Hepatocyte (in vitro differentiated cells): ENCODE results near the gene PSMD7. TPM values are rescaled to one million over a fixed set of nuclear protein-coding genes. Genes with fewer than 3 reads are reported as not detected.

Experiments used
- DNase-seq: peaks from one replicate; pipeline ENCODE4 v3.0.0-alpha.2; 2016; ENCODE audit warnings: low spot score
- H2AFZ ChIP-seq: fragments of 200-600 bp; sonication (generic); 2 replicates; pipeline ENCODE4 v1.6.0; 2016; ENCODE audit warnings: antibody characterized with exemption, mild to moderate bottlenecking
- H3K27ac ChIP-seq: fragments of 200-600 bp; sonication (generic); 2 replicates; pipeline ENCODE4 v1.5.1; 2016; ENCODE audit warnings: mild to moderate bottlenecking
- H3K27me3 ChIP-seq: fragments of 200-600 bp; sonication (generic); 2 replicates; pipeline ENCODE4 v1.6.1; 2016
- H3K36me3 ChIP-seq: fragments of 200-600 bp; sonication (generic); replicated peaks from 2 replicates; pipeline ENCODE4 v1.5.1; 2016; ENCODE audit warnings: low read depth; ENCODE audit not compliant: insufficient read depth
- H3K4me1 ChIP-seq: fragments of 200-600 bp; sonication (generic); 2 replicates; pipeline ENCODE4 v1.5.1; 2016; ENCODE audit warnings: mild to moderate bottlenecking, moderate library complexity; ENCODE audit not compliant: insufficient read depth
- H3K4me2 ChIP-seq: fragments of 200-600 bp; sonication (generic); 2 replicates; pipeline ENCODE4 v1.6.0; 2016
- H3K4me3 ChIP-seq: fragments of 200-600 bp; sonication (generic); 2 replicates; pipeline ENCODE4 v1.5.1; 2016; ENCODE audit warnings: mild to moderate bottlenecking
- H3K79me2 ChIP-seq: fragments of 200-600 bp; sonication (generic); 2 replicates; pipeline ENCODE4 v1.6.0; 2017; ENCODE audit warnings: mild to moderate bottlenecking
- H3K9me2 ChIP-seq: fragments of 200-600 bp; sonication (generic); replicated peaks from 2 replicates; pipeline ENCODE4 v1.6.0; 2017; ENCODE audit warnings: mild to moderate bottlenecking; ENCODE audit not compliant: insufficient read depth
- H3K9me3 ChIP-seq: fragments of 200-600 bp; sonication (generic); 2 replicates; pipeline ENCODE4 v1.5.1; 2016; ENCODE audit warnings: low read depth, mild to moderate bottlenecking
- H4K20me1 ChIP-seq: fragments of 200-600 bp; sonication (generic); 2 replicates; pipeline ENCODE4 v1.6.0; 2016; ENCODE audit warnings: mild to moderate bottlenecking; ENCODE audit not compliant: insufficient read depth, poor library complexity, severe bottlenecking
- EZH2 ChIP-seq: fragments of 200-600 bp; sonication (generic); IDR thresholded peaks from 2 replicates; pipeline ENCODE4 v1.6.1; 2016; ENCODE audit warnings: antibody characterized with exemption, mild to moderate bottlenecking, borderline replicate concordance
- EZH2phosphoT487 ChIP-seq: fragments of 200-600 bp; sonication (generic); IDR thresholded peaks from one replicate; pipeline ENCODE4 v1.6.1; 2018; ENCODE audit warnings: antibody characterized with exemption, mild to moderate bottlenecking, low read depth, moderate library complexity; ENCODE audit not compliant: unreplicated experiment, severe bottlenecking
- WGBS: methylation state at CpG from one replicate; pipeline ENCODE4 v1.1.6; 2016; ENCODE audit warnings: low lambda C conversion rate; ENCODE audit errors: missing lambda C conversion rate; 5-methylcytosine and 5-hydroxymethylcytosine counted together
- polyA plus RNA-seq: library from polyadenylated mRNA; unstranded; fragments of >200 nt; fragmentation: Nextera tagmentation; extraction: Ambion mirVana; gene quantifications from 2 replicates; pipeline ENCODE4 v1.2.1, GENCODE V29; 2016
- total RNA-seq: library from RNA; depleted of rRNA; stranded (reverse); fragments of >200 nt; gene quantifications from 2 replicates; pipeline ENCODE4 v1.2.3, GENCODE V29; 2014
- TF ChIP-seq, protein P1 (sequence below): fragments of 200-600 bp; sonication (generic); IDR thresholded peaks from 2 replicates; pipeline ENCODE4 v1.5.1; 2016; ENCODE audit warnings: antibody characterized with exemption, mild to moderate bottlenecking; ENCODE audit not compliant: poor library complexity

PSMD7 gene
- total and polyA plus RNA-seq, 2 experiments from 2014 or later: 98.2 to 134 TPM

DNA sequence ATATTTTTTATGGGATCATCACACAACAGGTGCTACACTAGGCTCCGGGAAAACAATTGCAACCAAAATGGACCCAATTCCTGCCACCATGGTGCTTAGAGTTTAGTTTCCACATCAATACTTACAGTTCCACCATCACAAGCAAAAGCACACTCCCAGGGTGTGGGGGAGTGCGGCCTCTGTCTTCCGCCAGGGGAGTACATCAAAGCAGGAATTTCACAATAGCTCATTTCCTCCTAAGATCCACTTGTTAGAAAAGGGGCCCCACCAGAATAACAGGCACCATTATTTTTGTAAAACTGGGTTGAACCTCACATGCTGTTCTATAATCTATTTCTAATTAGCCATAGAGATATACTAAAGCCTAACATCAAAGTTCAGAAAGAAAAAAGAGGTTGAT, 44.3 kb upstream of the PSMD7 start:
- Histone ChIP-seq H3K4me3 (no peak overlapping the region), H4K20me1 (no peaks in the 10 kb centered on the region), H3K4me1 (no peaks in the 10 kb centered on the region), H2AFZ (no peak overlapping the region), H3K36me3 (no peaks in the 10 kb centered on the region), H3K4me2 (no peak overlapping the region), H3K9me3 (no peaks in the 10 kb centered on the region), H3K27me3 (no peaks in the 10 kb centered on the region), H3K27ac (no peak overlapping the region), H3K79me2 (no peaks in the 10 kb centered on the region), H3K9me2 (no peaks in the 10 kb centered on the region)
- TF ChIP-seq, protein P1, sequence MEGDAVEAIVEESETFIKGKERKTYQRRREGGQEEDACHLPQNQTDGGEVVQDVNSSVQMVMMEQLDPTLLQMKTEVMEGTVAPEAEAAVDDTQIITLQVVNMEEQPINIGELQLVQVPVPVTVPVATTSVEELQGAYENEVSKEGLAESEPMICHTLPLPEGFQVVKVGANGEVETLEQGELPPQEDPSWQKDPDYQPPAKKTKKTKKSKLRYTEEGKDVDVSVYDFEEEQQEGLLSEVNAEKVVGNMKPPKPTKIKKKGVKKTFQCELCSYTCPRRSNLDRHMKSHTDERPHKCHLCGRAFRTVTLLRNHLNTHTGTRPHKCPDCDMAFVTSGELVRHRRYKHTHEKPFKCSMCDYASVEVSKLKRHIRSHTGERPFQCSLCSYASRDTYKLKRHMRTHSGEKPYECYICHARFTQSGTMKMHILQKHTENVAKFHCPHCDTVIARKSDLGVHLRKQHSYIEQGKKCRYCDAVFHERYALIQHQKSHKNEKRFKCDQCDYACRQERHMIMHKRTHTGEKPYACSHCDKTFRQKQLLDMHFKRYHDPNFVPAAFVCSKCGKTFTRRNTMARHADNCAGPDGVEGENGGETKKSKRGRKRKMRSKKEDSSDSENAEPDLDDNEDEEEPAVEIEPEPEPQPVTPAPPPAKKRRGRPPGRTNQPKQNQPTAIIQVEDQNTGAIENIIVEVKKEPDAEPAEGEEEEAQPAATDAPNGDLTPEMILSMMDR: no peak
- no peak for TF ChIP-seq EZH2phosphoT487
- no peak for TF ChIP-seq EZH2
- DNase-seq: no peak
- 94% methylated on average over 3 of the region's 3 CpGs for whole genome bisulfite sequencing

DNA sequence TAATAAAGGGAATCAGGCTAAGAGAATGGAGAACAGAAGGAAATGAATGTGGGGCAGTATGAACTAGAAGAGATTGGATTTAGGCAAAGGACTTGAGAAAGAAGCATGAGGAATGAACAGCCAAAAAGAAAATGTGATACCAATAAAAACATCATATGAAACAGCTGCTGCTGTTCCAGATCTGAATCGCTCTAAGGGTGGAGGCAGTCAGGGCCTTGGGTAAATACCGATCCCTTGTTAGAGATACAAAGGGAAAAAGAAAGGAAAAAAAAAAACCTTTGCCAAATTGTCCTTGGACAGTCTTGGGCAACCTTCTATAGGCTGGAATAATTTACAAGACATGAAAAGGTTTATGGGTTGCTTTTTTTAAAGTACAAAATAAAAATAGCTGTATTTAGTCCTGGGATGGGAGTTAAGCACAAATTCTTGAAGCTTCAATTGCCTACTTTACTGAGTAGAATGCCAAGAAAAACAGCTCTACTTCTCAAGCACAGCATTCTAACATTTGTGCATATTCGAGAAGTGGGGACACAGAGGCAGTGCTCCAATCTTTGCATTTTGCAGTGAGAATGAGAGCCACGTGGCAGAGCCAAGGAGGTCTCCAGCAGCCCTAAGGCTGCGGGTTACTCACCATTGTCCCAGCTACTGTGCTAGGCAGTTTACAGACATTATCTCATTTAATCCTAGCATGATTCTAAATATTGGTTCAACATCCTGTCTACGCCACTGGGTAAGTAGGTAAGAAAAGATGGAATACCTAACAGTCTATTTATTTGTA, 43.3 kb upstream of the PSMD7 start:
- H3K9me2 ChIP-seq: no peaks in the 10 kb centered on the region
- H3K27ac ChIP-seq: no peak overlapping the region
- WGBS: 83% methylated on average over 6 of the region's 6 CpGs
- no peaks in the 10 kb centered on the region for H3K4me1 ChIP-seq
- H3K4me2 ChIP-seq: no peak overlapping the region
- no peaks in the 10 kb centered on the region for H3K9me3 ChIP-seq
- no peak for DNase-seq
- TF ChIP-seq, protein P1: no peak
- TF ChIP-seq EZH2: no peak
- no peak for TF ChIP-seq EZH2phosphoT487
- H4K20me1 ChIP-seq: no peaks in the 10 kb centered on the region
- no peak overlapping the region for H2AFZ ChIP-seq
- H3K27me3 ChIP-seq: no peaks in the 10 kb centered on the region
- no peak overlapping the region for H3K4me3 ChIP-seq
- no peaks in the 10 kb centered on the region for H3K79me2 ChIP-seq
- no peaks in the 10 kb centered on the region for H3K36me3 ChIP-seq

DNA sequence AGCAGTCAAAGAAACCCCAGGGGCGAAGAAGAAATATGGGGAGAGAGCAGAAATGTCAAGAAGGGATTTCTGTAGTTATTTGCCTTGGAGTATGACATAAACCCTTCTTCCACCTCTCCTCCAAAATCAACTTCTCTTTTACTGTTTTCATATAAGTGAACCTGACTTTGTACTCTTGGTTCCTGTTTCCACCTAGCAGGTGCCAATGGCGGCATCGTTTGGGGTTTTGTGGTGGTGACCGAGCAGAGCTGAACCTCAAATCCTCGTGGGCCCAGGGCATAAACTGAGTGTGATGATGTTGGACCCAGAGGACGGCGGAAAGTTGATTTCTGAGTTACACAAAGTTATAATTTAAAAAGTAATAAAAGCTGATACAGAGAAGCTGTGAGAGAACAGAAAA, 39.6 kb upstream of the PSMD7 start:
- TF ChIP-seq, protein P1: no peak
- Histone ChIP-seq H3K27ac (no peak overlapping the region), H3K4me3 (no peak overlapping the region), H3K79me2 (no peaks in the 10 kb centered on the region), H3K4me1 (no peaks in the 10 kb centered on the region), H4K20me1 (no peaks in the 10 kb centered on the region), H2AFZ (no peak overlapping the region), H3K27me3 (no peaks in the 10 kb centered on the region), H3K9me3 (no peaks in the 10 kb centered on the region), H3K4me2 (no peak overlapping the region), H3K9me2 (no peaks in the 10 kb centered on the region), H3K36me3 (no peaks in the 10 kb centered on the region)
- DNase-seq: no peak
- 91% methylated on average over 7 of the region's 7 CpGs for WGBS

DNA sequence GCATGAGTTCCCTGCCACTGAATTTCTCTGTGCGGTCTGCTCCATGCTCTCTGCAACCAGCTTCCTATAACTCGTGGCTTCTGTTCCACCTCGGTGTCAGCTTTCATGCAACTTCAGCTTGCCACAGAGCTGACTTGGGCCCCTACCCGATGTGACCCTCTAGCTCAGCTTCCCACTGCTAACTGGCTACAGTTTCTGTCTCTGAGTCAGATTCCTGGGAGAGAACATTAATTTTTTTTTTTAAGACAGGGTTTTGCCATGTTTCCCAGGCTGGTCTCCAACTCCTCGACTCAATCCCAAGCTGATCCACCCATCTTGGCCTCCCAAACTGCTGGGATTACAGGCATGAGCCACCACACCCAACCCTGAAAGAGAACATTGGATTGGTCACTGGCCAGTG, 35.5 kb upstream of the PSMD7 start:
- Histone ChIP-seq H4K20me1 (no peaks in the 10 kb centered on the region), H3K27ac (no peak overlapping the region), H3K4me1 (no peaks in the 10 kb centered on the region), H3K9me3 (no peaks in the 10 kb centered on the region), H3K4me2 (no peak overlapping the region), H3K36me3 (no peaks in the 10 kb centered on the region), H2AFZ (no peak overlapping the region), H3K4me3 (no peak overlapping the region), H3K9me2 (no peaks in the 10 kb centered on the region), H3K27me3 (no peaks in the 10 kb centered on the region), H3K79me2 (no peaks in the 10 kb centered on the region)
- TF ChIP-seq EZH2phosphoT487 (no peak), EZH2 (no peak)
- TF ChIP-seq, protein P1: no peak
- 74% methylated on average over 5 of the region's 5 CpGs for WGBS
- no peak for DNase-seq
